ENCODE measurements around the gene ASB10. TPM values are rescaled to one million over a fixed set of nuclear protein-coding genes. Genes with fewer than 3 reads are reported as not detected.

ASB10 gene
- total RNA-seq, 1 donor from 2014 or later = not detected

DNA sequence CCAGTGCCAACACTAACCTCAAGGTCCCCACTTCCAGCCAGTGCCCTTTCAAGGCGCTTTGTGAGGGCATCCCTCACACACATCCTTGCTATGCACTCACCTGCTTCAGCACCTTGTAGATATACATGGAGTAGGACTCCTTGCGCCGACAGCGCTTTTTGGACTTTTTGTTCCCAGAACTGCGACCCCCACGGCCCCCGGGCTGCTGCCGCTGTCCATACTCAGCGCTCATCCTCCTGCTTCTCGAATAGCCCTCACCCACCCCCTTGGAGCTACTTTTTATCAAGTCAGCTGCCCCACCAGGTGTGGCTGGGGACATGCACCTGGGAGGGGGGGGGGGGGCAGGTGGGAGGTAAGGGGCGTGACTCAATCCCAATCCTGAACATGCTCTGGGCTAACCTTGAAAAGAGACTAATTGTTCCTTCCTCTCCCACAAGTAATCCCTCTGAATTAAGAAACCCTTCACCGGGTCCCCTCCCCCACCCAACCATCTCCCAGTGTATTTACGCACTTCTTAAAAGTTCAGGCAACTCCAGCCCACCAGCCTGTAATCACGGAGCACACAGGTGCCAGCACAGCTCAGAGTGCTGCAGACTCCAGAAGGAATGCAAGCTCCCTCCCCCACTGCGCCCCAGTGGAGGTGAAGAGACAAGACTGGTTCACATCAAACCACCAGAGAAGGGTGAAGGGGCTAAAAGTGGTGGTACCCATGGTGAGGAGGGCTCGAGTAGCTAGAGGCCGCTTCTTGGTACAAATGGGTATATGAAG, 23.2 kb upstream of the ASB10 start, which contains the start of gene H2BK1:
Gene H2BK1, minus strand, starts transcription at position 402 of the 768 bp plus-strand sequence. Its CDS starts 170 bp downstream, at position 232.
- Mint-ChIP-seq H3K9me3 (ENCODE audit: low read depth) (no peaks in the 10 kb centered on the region), H3K27me3 (peaks cover 33% of the 10 kb centered on the region), H3K4me3 (ENCODE audit: low read depth) (no peak within 1 kb of the TSS), H3K27ac (no peak within 1 kb of the TSS), H3K36me3 (ENCODE audit: insufficient read depth) (peaks cover 5% of the 10 kb centered on the region), H3K4me1 (ENCODE audit: low read depth) (peaks cover 2% of the 10 kb centered on the region)
- no peak for DNase-seq (ENCODE audit: low spot score, unreplicated experiment)
- TF ChIP-seq, protein P1, sequence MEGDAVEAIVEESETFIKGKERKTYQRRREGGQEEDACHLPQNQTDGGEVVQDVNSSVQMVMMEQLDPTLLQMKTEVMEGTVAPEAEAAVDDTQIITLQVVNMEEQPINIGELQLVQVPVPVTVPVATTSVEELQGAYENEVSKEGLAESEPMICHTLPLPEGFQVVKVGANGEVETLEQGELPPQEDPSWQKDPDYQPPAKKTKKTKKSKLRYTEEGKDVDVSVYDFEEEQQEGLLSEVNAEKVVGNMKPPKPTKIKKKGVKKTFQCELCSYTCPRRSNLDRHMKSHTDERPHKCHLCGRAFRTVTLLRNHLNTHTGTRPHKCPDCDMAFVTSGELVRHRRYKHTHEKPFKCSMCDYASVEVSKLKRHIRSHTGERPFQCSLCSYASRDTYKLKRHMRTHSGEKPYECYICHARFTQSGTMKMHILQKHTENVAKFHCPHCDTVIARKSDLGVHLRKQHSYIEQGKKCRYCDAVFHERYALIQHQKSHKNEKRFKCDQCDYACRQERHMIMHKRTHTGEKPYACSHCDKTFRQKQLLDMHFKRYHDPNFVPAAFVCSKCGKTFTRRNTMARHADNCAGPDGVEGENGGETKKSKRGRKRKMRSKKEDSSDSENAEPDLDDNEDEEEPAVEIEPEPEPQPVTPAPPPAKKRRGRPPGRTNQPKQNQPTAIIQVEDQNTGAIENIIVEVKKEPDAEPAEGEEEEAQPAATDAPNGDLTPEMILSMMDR (IDR thresholded peaks at IDR 0.05; ENCODE audit: unreplicated experiment) = no peak

DNA sequence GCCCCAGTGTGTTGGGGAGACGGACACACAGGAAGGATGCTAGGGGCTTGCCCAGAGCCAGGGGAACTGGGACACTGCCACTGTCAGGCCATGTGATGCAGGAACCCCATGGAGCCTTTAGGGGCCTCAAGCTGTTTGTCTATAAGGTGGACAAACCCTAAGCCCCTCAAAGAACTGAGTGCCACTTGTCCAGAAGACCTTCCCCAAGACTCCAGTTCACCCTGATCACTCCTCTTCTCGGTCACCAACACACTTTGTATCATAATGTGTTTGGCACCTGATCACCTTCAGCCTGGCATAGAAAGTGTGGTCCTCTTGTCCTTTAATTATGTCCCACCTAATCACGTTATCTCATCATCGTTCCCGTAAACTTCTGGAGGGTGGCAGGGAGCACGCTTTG, 22.5 kb upstream of the ASB10 start:
- H3K4me1 Mint-ChIP-seq (ENCODE audit: low read depth) = peaks cover 2% of the 10 kb centered on the region
- no peaks in the 10 kb centered on the region for H3K9me3 Mint-ChIP-seq (ENCODE audit: low read depth)
- TF ChIP-seq, protein P1 (IDR thresholded peaks at IDR 0.05; ENCODE audit: unreplicated experiment) = no peak
- H3K4me3 Mint-ChIP-seq (ENCODE audit: low read depth) = no peak overlapping the region
- DNase-seq (ENCODE audit: low spot score, unreplicated experiment) = no peak
- H3K27ac Mint-ChIP-seq = no peak overlapping the region
- peaks cover 39% of the 10 kb centered on the region for H3K27me3 Mint-ChIP-seq
- H3K36me3 Mint-ChIP-seq (ENCODE audit: insufficient read depth) = peaks cover 2% of the 10 kb centered on the region

DNA sequence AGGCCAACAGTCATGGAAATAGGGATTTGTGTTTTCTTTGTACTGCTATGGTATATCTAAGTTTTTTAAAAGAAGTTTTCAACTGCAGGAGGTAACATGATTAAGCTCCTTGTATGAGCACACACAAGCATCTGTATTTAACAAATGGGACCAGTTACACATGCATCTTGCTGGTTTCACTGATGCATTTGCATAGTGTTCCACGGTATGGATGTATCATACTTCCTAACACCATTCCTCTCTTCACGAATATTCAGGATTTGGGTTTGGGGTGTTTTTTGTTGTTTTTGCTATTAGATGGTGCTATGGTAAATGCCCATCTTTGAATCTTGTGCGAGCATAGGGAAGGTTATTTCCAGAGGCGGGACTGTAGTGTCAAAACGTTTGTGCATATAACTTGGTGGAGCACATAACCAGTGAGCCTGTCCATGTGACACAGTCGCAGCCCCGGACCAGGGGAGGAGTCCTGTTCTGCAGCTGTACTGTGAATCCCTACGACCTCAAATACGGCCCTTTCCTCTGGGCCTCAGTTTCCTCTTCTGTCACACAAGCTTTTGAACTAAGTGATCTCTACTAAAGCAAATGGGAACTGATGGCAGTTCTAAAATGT, 21.3 kb upstream of the ASB10 start:
- H3K36me3 Mint-ChIP-seq (ENCODE audit: insufficient read depth) = peaks cover 2% of the 10 kb centered on the region
- TF ChIP-seq, protein P1 (IDR thresholded peaks at IDR 0.05; ENCODE audit: unreplicated experiment) = no peak
- DNase-seq (ENCODE audit: low spot score, unreplicated experiment) = no peak
- H3K4me1 Mint-ChIP-seq (ENCODE audit: low read depth) = peaks cover 2% of the 10 kb centered on the region
- no peak overlapping the region for H3K27ac Mint-ChIP-seq
- peaks cover 48% of the 10 kb centered on the region for H3K27me3 Mint-ChIP-seq
- H3K4me3 Mint-ChIP-seq (ENCODE audit: low read depth) = no peak overlapping the region
- H3K9me3 Mint-ChIP-seq (ENCODE audit: low read depth) = no peaks in the 10 kb centered on the region

DNA sequence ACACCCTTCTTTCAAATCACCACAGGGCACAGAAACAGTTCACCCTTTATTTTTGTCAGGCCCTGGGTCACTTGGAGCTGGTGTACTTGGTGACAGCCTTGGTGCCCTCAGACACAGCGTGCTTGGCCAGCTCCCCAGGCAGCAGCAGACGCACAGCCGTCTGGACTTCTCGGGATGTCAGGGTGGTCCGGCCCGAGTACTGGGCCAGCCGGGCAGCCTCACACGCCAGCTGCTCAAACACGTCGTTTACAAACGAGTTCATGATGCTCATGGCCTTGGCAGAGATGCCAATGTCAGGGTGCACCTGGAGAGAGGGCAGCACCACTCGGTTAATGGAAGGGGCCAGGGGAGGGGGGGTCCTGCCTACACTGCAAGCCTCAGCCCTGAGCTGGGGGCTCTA, 20.8 kb upstream of the ASB10 start:
- Mint-ChIP-seq H3K27me3 (peaks cover 53% of the 10 kb centered on the region), H3K4me3 (ENCODE audit: low read depth) (no peak overlapping the region), H3K9me3 (ENCODE audit: low read depth) (no peaks in the 10 kb centered on the region), H3K36me3 (ENCODE audit: insufficient read depth) (peaks cover 2% of the 10 kb centered on the region), H3K27ac (no peak overlapping the region), H3K4me1 (ENCODE audit: low read depth) (peaks cover 2% of the 10 kb centered on the region)
- TF ChIP-seq, protein P1 (IDR thresholded peaks at IDR 0.05; ENCODE audit: unreplicated experiment) = no peak
- DNase-seq (ENCODE audit: low spot score, unreplicated experiment) = no peak

DNA sequence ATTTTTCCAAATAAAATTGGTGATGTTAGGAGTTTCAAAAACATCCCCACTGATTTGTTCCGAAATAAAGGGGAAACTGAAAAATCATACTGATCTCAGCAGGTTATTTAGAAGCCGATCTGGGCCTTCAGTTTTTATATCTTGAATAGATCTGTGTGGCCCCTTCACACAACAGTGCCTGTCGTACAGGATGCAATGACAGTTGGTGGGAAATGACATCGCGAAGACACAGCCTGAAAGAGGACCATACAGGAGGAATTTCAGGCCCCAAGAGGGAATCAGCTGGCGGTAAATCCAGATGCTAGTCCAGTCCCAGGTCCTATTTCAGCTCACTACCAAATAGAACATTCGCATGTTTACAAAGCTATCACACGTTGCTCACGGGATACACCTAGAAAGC, 20.3 kb upstream of the ASB10 start:
- no peak for DNase-seq (ENCODE audit: low spot score, unreplicated experiment)
- H3K27me3 Mint-ChIP-seq = peaks cover 55% of the 10 kb centered on the region
- H3K4me1 Mint-ChIP-seq (ENCODE audit: low read depth) = peaks cover 2% of the 10 kb centered on the region
- no peak overlapping the region for H3K4me3 Mint-ChIP-seq (ENCODE audit: low read depth)
- H3K9me3 Mint-ChIP-seq (ENCODE audit: low read depth) = no peaks in the 10 kb centered on the region
- H3K27ac Mint-ChIP-seq = peak overlapping the region; percentile 69
- peaks cover 2% of the 10 kb centered on the region for H3K36me3 Mint-ChIP-seq (ENCODE audit: insufficient read depth)
- TF ChIP-seq, protein P1 (IDR thresholded peaks at IDR 0.05; ENCODE audit: unreplicated experiment) = no peak

Measured in progenitor cell of endocrine pancreas (in vitro differentiated cells).